Osteoblast (primary cell): Measurements from ENCODE around the gene SPATC1L. TPM values are rescaled to one million over a fixed set of nuclear protein-coding genes. Genes with fewer than 3 reads are reported as not detected.
"Not testable (repeated sequence)": the region's sequence is repeated elsewhere in the genome, so short reads cannot be mapped to it uniquely, and the experiment has no call there.

ENCODE experiments used
- DNase-seq: peaks from one replicate; pipeline ENCODE4 v3.0.0; 2011; ENCODE audit warnings: low spot score, mixed read lengths; ENCODE audit not compliant: insufficient read length; ENCODE audit errors: missing footprints
- H2AFZ ChIP-seq: 2 replicates; pipeline ENCODE4 v1.6.0; 2011; ENCODE audit warnings: mild to moderate bottlenecking, low read length
- H3K27ac ChIP-seq: 2 replicates; pipeline ENCODE4 v1.5.1; 2011; ENCODE audit warnings: mild to moderate bottlenecking, low read depth, low read length, moderate library complexity
- H3K27me3 ChIP-seq: 2 replicates; pipeline ENCODE4 v1.6.0; 2012; ENCODE audit warnings: mild to moderate bottlenecking, control low read depth, inconsistent platforms, low read length, moderate library complexity; ENCODE audit not compliant: insufficient read depth
- H3K36me3 ChIP-seq: 2 replicates; pipeline ENCODE4 v1.5.1; 2011; ENCODE audit warnings: mild to moderate bottlenecking, low read length, control low read depth, moderate library complexity; ENCODE audit not compliant: insufficient read depth
- H3K4me1 ChIP-seq: 2 replicates; pipeline ENCODE4 v1.5.1; 2011; ENCODE audit warnings: mild to moderate bottlenecking, low read length, control low read depth, moderate library complexity; ENCODE audit not compliant: insufficient read depth
- H3K4me2 ChIP-seq: 2 replicates; pipeline ENCODE4 v1.6.0; 2011; ENCODE audit warnings: mild to moderate bottlenecking, low read length; ENCODE audit not compliant: insufficient read depth
- H3K4me3 ChIP-seq: fragments of 200-600 bp; sonication (generic); 3 replicates; pipeline ENCODE4 v1.5.1; 2012; ENCODE audit warnings: mild to moderate bottlenecking, low read length, inconsistent platforms; ENCODE audit not compliant: insufficient read depth
- H3K79me2 ChIP-seq: 2 replicates; pipeline ENCODE4 v1.6.0; 2012; ENCODE audit warnings: mild to moderate bottlenecking, low read length, control low read depth, inconsistent platforms; ENCODE audit not compliant: insufficient read depth
- H3K9me3 ChIP-seq: 2 replicates; pipeline ENCODE4 v1.5.1; 2011; ENCODE audit warnings: low read depth, low read length, control low read depth
- H4K20me1 ChIP-seq: 2 replicates; pipeline ENCODE4 v1.6.0; 2012; ENCODE audit warnings: mild to moderate bottlenecking, low read length, control low read depth; ENCODE audit not compliant: insufficient read depth
- total RNA-seq: library from RNA; depleted of rRNA; stranded (reverse); fragments of >200 nt; gene quantifications from 2 replicates; pipeline ENCODE4 v1.2.3, GENCODE V29; 2012
- TF ChIP-seq, protein P1 (sequence below): IDR thresholded peaks from 2 replicates; pipeline ENCODE4 v1.5.1; 2011; ENCODE audit warnings: mild to moderate bottlenecking, low read depth, low read length, moderate library complexity; ENCODE audit errors: extremely low read depth

The SPATC1L gene
- total RNA-seq, 1 donor, result 6.9 TPM

DNA sequence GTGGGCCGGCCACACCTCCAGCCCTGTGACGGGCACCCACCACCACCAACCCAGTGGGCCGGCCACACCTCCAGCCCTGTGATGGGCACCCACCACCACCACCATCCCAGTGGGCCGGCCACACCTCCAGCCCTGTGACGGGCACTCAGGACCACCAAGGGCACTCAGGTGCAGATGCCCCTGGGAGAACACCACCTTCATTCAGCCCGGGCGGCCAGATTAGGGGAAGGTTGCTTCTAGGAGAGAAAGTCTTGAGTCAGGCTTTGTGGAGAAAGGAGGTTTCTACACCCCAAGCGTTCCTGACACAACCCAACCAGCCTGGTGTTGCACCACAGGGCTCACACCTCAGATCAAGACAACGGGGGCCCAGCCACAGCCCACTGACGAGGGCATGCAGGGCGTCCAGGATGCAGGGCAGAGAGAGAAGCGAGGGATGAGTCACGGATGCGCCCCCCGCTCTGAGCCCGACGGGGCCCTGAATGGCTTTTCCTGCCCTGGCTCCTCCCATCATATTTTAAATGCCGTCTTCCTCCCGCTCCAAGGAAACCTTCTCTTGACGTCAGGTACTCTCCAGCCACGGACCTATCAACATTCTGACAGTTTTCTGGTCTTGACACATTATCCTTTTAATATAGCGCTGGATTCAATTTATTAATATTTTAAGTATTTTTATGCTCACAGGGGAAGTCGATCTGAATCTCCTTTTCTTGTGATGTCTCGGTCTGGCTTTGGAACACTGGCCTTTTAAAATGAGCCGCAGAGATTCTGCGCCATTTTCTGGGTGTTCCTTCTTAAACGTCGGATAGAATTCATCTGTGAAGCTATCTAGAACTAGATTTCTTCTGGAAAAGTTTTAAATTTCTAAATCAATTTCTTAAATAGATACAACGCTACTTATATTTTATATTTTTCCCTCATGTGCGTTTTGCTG lies 631 bp upstream of the SPATC1L start:
- H3K27ac ChIP-seq, result peak overlapping the region; percentile 28
- TF ChIP-seq, protein P1, sequence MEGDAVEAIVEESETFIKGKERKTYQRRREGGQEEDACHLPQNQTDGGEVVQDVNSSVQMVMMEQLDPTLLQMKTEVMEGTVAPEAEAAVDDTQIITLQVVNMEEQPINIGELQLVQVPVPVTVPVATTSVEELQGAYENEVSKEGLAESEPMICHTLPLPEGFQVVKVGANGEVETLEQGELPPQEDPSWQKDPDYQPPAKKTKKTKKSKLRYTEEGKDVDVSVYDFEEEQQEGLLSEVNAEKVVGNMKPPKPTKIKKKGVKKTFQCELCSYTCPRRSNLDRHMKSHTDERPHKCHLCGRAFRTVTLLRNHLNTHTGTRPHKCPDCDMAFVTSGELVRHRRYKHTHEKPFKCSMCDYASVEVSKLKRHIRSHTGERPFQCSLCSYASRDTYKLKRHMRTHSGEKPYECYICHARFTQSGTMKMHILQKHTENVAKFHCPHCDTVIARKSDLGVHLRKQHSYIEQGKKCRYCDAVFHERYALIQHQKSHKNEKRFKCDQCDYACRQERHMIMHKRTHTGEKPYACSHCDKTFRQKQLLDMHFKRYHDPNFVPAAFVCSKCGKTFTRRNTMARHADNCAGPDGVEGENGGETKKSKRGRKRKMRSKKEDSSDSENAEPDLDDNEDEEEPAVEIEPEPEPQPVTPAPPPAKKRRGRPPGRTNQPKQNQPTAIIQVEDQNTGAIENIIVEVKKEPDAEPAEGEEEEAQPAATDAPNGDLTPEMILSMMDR, result no peak

DNA sequence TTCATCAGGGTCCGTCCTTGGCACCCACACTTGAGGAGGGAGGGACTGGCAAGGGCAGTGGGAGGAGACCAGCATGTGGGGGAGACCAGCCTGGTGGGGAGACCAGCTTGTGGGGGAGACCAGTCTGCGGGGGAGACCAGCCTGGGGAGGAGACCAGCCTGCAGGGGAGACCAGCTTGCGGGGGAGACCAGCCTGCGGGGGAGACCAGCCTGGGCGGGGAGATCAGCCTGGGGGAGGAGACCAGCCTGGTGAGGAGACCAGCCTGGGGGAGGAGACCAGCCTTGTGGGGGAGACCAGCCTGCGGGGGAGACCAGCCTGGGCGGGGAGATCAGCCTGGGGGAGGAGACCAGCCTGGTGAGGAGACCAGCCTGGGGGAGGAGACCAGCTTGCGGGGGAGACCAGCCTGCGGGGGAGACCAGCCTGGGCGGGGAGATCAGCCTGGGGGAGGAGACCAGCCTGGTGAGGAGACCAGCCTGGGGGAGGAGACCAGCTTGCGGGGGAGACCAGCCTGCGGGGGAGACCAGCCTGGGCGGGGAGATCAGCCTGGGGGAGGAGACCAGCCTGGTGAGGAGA lies 836 bp downstream of the SPATC1L start:
- H3K4me1 ChIP-seq, H3K27ac ChIP-seq, H4K20me1 ChIP-seq, H3K4me3 ChIP-seq, DNase-seq, H3K27me3 ChIP-seq, H3K9me3 ChIP-seq, H2AFZ ChIP-seq, H3K36me3 ChIP-seq, H3K79me2 ChIP-seq: not testable (repeated sequence)
- peak overlapping the region; percentile 82 for H3K4me2 ChIP-seq

More for the DNA sequence above, 631 bp upstream of the SPATC1L start:
- DNase-seq, result no peak
- H4K20me1 ChIP-seq, result no peaks in the 10 kb centered on the region
- peak overlapping the region; percentile 73 for H3K4me3 ChIP-seq
- no peaks in the 10 kb centered on the region for H3K36me3 ChIP-seq
- peaks cover 17% of the 10 kb centered on the region for H3K4me1 ChIP-seq
- H3K9me3 ChIP-seq, result no peaks in the 10 kb centered on the region
- no peaks in the 10 kb centered on the region for H3K79me2 ChIP-seq
- peak overlapping the region; percentile 85 for H2AFZ ChIP-seq
- no peaks in the 10 kb centered on the region for H3K27me3 ChIP-seq
- peak overlapping the region; percentile 98 for H3K4me2 ChIP-seq

DNA sequence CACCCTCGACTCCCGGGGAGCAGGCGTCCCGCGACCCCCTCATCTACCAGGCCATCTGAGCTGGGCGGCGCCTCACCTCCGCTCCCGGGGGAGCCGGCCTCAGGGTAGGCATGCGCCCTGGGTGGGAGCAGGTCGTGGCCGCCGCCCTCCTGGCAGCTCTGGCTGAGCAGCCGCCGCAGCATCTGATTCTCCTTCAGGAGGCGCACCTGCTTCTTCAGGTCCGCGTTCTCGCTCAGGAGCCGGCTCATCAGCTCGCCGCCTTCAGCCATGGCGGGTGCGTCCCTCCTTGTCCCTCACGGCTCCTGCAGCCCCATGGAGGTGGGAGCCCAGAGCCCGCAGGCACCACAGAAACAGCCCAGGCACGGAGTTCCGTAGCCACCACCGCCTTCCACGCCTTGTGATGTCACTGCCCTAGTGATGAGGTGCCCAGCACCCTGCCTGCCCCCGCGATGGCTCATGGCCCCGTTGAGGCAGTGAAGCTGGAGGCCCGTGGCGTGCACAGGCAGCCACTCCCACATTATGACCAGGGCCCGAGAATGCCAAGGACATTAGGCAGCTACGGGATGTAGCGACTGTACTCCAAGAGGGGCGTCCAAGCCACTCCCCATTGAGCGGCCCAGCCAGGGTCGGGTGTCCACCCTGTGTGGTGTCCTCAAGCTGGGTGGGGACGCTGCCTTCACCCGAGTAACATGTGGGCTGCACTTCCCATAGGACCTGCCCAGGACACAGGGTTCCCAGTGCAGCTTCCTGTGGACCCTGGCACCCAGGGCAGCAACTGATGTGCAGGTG lies 1.5 kb downstream of the SPATC1L start:
- Histone ChIP-seq H3K27ac (no peak overlapping the region), H3K36me3 (no peaks in the 10 kb centered on the region), H3K4me3 (no peak overlapping the region), H3K79me2 (no peaks in the 10 kb centered on the region), H3K27me3 (no peaks in the 10 kb centered on the region), H3K9me3 (no peaks in the 10 kb centered on the region), H3K4me1 (peaks cover 3% of the 10 kb centered on the region), H4K20me1 (no peaks in the 10 kb centered on the region), H2AFZ (no peak overlapping the region), H3K4me2 (no peak overlapping the region)
- TF ChIP-seq, protein P1, result no peak
- DNase-seq, result no peak

DNA sequence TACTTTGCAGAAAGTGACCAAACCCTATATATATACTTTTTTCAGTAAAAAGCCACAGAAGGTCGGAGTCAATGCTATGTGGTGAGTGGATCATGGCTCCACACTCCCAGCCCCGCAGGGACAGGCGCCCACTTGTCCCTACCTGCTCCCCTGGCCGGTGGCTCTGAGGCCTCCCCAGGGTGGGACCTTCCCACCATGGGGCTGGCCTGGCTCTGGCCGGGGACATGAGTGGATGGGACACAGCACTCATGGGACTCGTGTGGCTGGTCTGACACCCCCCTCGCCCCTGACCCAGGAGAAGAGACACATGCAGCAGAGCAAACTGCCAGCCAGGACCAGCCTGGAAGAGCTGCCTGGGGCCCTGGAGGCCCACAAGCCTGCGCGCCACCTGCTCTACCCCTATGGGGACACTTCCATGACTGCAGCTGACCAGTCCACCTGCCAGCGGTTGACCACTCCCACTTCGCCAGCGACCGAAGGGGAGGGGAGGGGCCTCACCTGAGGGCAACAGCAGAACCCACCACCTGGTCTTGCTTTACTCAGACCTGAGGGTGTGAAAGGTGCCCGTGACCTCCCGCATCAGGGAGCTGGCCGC lies 2.2 kb downstream of the SPATC1L start:
- H3K36me3 ChIP-seq, result no peaks in the 10 kb centered on the region
- no peaks in the 10 kb centered on the region for H3K79me2 ChIP-seq
- H3K4me1 ChIP-seq, result peaks cover 3% of the 10 kb centered on the region
- no peak overlapping the region for H3K4me2 ChIP-seq
- TF ChIP-seq, protein P1, result no peak
- no peak overlapping the region for H3K4me3 ChIP-seq
- no peak for DNase-seq
- H2AFZ ChIP-seq, result no peak overlapping the region
- H3K27me3 ChIP-seq, result no peaks in the 10 kb centered on the region
- H3K27ac ChIP-seq, result no peak overlapping the region
- H3K9me3 ChIP-seq, result no peaks in the 10 kb centered on the region
- H4K20me1 ChIP-seq, result no peaks in the 10 kb centered on the region
